Measurements from ENCODE around the gene STK32A.

STK32A gene

DNA sequence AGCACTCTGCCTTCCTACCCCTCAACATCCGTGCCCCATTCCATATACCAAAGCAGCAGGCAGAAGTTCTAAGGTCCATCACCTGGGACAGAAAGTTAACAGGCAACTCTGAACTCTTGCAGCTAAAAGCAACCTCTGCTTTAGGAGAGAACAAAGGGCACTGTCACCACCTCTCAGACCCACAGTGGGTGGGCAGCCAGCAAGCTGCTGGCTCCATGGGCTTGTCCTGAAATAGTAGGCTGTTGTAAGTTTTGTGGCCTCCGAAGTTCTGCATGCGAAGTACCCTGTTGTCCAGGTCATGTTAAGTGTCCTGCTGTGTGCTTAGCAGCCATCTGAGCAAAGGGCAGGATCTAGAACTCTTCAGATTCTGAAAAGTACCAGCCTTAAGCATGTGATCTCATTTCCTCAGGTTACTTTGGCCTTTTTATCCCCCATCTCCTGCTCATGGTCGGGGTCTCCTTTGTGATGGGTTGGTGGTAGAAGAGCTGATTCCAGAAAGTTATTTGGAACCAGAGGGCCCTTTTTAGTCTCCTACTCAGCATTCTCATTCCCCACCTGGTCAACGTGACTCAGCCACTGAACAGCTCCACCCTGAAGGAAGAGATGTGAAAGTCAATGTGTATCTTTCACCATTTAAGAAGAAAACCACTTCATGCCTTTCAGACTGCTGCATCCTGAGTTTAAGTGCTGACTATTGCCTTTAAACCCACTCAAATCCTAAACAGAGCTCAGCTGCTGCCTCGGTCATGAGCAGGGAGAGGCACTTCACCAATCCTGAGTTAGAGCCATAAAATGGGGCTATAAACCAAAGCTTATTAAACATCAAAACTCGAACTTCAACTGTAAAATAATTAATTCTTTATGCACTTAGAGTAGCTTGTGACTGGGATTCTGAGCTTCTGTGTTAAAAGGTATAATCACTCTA lies 153.6 kb downstream of the STK32A start:
- TF ChIP-seq, protein P1, sequence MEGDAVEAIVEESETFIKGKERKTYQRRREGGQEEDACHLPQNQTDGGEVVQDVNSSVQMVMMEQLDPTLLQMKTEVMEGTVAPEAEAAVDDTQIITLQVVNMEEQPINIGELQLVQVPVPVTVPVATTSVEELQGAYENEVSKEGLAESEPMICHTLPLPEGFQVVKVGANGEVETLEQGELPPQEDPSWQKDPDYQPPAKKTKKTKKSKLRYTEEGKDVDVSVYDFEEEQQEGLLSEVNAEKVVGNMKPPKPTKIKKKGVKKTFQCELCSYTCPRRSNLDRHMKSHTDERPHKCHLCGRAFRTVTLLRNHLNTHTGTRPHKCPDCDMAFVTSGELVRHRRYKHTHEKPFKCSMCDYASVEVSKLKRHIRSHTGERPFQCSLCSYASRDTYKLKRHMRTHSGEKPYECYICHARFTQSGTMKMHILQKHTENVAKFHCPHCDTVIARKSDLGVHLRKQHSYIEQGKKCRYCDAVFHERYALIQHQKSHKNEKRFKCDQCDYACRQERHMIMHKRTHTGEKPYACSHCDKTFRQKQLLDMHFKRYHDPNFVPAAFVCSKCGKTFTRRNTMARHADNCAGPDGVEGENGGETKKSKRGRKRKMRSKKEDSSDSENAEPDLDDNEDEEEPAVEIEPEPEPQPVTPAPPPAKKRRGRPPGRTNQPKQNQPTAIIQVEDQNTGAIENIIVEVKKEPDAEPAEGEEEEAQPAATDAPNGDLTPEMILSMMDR (IDR thresholded peaks at IDR 0.05; ENCODE audit: low read depth, low read length, missing control alignments): no peak
- in situ Hi-C loops (cut with HindIII; ENCODE audit: low sequenced_read_pairs): loop anchor here (5.0 to 25.0 kb wide), 2 partner anchors 49 to 901 kb away; no protein-coding TSS in a partner anchor
- no peak overlapping the region for H3K4me3 ChIP-seq (ENCODE audit: low read depth, low read length)
- no peak for DNase-seq (ENCODE audit: low read depth)

DNA sequence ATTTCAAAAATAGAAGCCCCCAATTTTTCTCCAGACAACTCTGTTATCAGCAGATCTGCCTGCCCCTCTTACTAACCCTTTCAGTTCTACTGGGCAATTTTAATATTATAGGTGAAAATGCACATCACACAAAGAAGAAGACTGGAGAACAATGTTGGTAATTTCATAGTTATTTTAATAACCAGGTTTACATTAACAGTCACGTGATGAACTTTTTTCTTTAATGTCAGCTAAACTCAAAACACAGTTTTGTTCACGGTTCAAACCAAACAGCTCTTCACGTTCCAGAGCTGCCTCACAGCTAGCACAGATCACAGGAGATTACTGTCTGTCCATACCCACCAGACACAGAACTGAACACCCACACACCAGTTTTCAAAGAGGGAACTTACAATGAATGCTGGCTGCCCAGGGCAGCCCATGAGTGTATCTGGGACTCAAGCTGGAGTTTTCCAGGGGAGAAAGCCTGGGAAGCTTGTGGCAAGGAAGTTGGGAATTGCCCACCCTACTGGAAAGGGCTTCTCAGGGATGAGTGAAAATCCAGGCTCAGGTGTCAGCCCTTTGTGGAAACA lies 155.9 kb downstream of the STK32A start:
- no peak overlapping the region for H3K4me3 ChIP-seq (ENCODE audit: low read depth, low read length)
- in situ Hi-C loops (cut with HindIII; ENCODE audit: low sequenced_read_pairs): loop anchor here (25.0 kb wide), 1 partner anchor 903 kb away; no protein-coding TSS in a partner anchor
- TF ChIP-seq, protein P1 (IDR thresholded peaks at IDR 0.05; ENCODE audit: low read depth, low read length, missing control alignments): no peak
- DNase-seq (ENCODE audit: low read depth): no peak

DNA sequence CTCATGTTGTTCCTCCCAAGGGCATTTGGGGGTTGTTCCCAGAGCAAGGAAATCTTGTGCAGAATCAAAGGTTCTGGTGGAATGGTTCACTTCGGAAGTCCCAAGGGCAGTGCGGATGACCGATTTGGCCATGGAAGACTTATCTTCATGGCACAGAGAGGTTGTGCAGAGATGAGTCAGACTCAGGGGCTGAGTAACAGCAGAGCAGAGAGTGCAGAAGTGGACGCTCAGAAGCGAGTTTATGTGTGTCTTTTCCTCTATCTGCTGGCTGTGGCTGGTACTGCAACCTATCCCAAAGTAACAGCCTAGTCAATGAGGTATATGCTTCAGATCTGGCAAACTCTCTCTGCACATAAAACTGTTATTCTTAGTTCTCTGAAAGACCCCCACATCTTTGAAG lies 157.0 kb downstream of the STK32A start:
- TF ChIP-seq, protein P1 (IDR thresholded peaks at IDR 0.05; ENCODE audit: low read depth, low read length, missing control alignments): peak; percentile 73
- no peak overlapping the region for H3K4me3 ChIP-seq (ENCODE audit: low read depth, low read length)
- in situ Hi-C loops (cut with HindIII; ENCODE audit: low sequenced_read_pairs): loop anchor here (25.0 kb wide), 1 partner anchor 904 kb away; no protein-coding TSS in a partner anchor
- peak; percentile 34 for DNase-seq (ENCODE audit: low read depth)

DNA sequence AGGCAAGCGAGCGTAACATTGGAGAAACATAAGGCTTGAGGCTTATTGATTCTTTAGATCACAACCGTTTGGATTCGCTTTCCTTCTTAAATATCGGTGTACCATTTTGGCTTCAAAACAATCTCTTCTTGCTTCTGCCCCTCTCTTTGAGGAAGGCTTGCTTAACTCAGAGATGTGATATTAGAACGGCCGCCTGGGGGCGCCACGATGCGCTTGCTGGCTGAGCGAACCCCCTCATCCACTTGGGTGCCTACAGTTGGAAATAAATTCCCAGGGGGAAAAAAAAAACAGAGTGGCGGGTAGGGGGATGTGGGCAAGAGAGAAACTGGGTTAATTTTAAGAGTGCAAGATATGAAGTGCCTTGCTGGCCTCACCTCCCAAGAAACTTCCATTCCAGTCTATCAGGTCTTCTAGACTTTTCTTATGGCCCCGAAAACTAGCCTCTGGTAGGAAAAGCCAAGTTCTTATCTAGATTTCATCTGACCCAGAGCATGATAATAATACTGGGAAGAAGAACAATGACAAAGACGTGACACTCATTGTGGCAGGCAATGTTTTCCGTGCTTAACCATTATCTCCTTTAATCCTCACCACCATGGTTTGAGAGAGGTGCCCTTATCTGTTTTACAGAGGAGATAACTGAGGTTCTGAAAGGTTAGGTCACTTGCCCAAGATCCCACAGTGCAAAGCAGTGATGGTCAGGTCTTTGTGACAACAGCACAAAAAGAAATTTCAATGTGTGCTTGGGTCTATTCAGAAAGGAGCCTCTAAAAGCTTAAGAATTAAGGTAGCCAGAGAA lies 159.2 kb downstream of the STK32A start:
- TF ChIP-seq, protein P1 (IDR thresholded peaks at IDR 0.05; ENCODE audit: low read depth, low read length, missing control alignments): peak; percentile 54
- in situ Hi-C loops (cut with HindIII; ENCODE audit: low sequenced_read_pairs): loop anchor here (25.0 kb wide), 1 partner anchor 907 kb away; no protein-coding TSS in a partner anchor
- no peak overlapping the region for H3K4me3 ChIP-seq (ENCODE audit: low read depth, low read length)
- DNase-seq (ENCODE audit: low read depth): no peak

DNA sequence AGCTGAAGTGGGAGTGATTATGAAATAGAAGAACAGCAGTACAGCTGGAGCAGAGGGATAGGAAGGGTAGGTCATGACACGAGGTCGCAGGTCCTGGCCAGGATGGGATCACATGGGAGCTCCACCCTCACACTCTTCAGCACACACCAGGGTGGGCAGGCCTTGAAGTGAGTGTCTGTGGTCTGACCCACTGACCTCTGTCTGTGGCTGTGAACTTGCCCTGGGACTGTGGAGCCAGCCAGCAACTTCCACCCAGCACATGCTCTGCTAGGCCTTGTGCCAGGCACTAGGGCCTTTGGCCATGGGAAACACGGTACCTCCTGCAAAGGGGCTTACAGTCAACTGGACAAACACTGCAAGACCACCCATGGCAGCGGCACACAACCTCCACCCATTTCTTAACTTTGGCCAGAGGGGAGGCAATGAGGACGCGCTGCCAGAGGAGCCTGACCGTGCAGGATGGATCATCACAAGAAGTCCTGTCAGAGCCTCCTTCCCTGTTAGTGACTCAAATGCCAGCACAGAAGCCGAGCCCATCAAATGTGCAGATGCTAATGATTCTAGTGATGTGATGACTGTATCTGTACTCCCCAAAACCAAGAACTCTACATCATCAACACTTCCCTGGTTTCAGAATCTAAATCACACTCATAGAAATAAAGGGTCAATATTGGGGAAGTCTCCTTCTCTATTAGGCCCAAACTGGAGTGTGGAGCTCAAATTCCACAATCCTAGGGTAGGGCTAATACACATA lies 161.4 kb downstream of the STK32A start:
- no peak overlapping the region for H3K4me3 ChIP-seq (ENCODE audit: low read depth, low read length)
- in situ Hi-C loops (cut with HindIII; ENCODE audit: low sequenced_read_pairs): loop anchor here (25.0 kb wide), 1 partner anchor 909 kb away; no protein-coding TSS in a partner anchor
- TF ChIP-seq, protein P1 (IDR thresholded peaks at IDR 0.05; ENCODE audit: low read depth, low read length, missing control alignments): no peak
- no peak for DNase-seq (ENCODE audit: low read depth)
